ENCODE measurements around the gene ANKMY1.

GRCh38 chr2:240468303-240469238 lies 89.2 kb downstream of the ANKMY1 start:
- TF ChIP-seq, protein P1, sequence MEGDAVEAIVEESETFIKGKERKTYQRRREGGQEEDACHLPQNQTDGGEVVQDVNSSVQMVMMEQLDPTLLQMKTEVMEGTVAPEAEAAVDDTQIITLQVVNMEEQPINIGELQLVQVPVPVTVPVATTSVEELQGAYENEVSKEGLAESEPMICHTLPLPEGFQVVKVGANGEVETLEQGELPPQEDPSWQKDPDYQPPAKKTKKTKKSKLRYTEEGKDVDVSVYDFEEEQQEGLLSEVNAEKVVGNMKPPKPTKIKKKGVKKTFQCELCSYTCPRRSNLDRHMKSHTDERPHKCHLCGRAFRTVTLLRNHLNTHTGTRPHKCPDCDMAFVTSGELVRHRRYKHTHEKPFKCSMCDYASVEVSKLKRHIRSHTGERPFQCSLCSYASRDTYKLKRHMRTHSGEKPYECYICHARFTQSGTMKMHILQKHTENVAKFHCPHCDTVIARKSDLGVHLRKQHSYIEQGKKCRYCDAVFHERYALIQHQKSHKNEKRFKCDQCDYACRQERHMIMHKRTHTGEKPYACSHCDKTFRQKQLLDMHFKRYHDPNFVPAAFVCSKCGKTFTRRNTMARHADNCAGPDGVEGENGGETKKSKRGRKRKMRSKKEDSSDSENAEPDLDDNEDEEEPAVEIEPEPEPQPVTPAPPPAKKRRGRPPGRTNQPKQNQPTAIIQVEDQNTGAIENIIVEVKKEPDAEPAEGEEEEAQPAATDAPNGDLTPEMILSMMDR (IDR thresholded peaks at IDR 0.05): no peak
- TF ChIP-seq POLR2AphosphoS5 (IDR thresholded peaks at IDR 0.05; ENCODE audit: insufficient read depth in 1 of 2, low read depth in 1 of 2) (no peak), POLR2A (IDR thresholded peaks at IDR 0.05) (no peak)

Data from vagina (tissue), 2 donors.